ENCODE results near the gene NT5C3B. TPM values are rescaled to one million over a fixed set of nuclear protein-coding genes. Genes with fewer than 3 reads are reported as not detected.
A peak's percentile ranks its signal among the peaks of the same experiment; 100 is the strongest.
"Not testable (repeated sequence)": the region's sequence is repeated elsewhere in the genome, so short reads cannot be mapped to it uniquely, and the experiment has no call there.

The NT5C3B gene
- 100 to 1,000 TPM in 1 of 3 donors, 10 to 100 TPM in 2; 91.4 to 111 (median 91.7) TPM for polyA plus RNA-seq (ENCODE audit: insufficient read length in 3 of 3)
- long read RNA-seq, donor 1, transcript NT5C3B-216 (8 exons, 1,534 nt): major isoform, 24 of 56 reads
- long read RNA-seq, donor 1, partial matches to known transcripts: 26 of 56 reads
- long read RNA-seq, donor 1, other reads (novel, unspliced or antisense): 0 of 56 reads
- long read RNA-seq, donor 2, transcript NT5C3B-203 (9 exons, 975 nt): minor isoform, 6 of 68 reads
- long read RNA-seq, donor 2, transcript NT5C3B-216 (8 exons, 1,534 nt): major isoform, 26 of 68 reads
- long read RNA-seq, donor 2, partial matches to known transcripts: 34 of 68 reads
- long read RNA-seq, donor 2, other reads (novel, unspliced or antisense): 0 of 68 reads
- long read RNA-seq, donor 3, transcript NT5C3B-216 (8 exons, 1,534 nt): major isoform, 16 of 48 reads
- long read RNA-seq, donor 3, partial matches to known transcripts: 26 of 48 reads
- long read RNA-seq, donor 3, other reads (novel, unspliced or antisense): 0 of 48 reads
- long read RNA-seq, donor 4, transcript NT5C3B-216 (8 exons, 1,534 nt): major isoform, 29 of 70 reads
- long read RNA-seq, donor 4, transcript NT5C3B-203 (9 exons, 975 nt): minor isoform, 8 of 70 reads
- long read RNA-seq, donor 4, transcript NT5C3B-206 (9 exons, 1,573 nt): minor isoform, 6 of 70 reads
- long read RNA-seq, donor 4, partial matches to known transcripts: 23 of 70 reads
- long read RNA-seq, donor 4, other reads (novel, unspliced or antisense): 0 of 70 reads
- long read RNA-seq, donor 5, transcript NT5C3B-216 (8 exons, 1,534 nt): major isoform, 15 of 26 reads
- long read RNA-seq, donor 5, partial matches to known transcripts: 5 of 26 reads
- long read RNA-seq, donor 5, other reads (novel, unspliced or antisense): 0 of 26 reads
- long read RNA-seq, donor 6, transcript NT5C3B-216 (8 exons, 1,534 nt): major isoform, 23 of 59 reads
- long read RNA-seq, donor 6, partial matches to known transcripts: 26 of 59 reads
- long read RNA-seq, donor 6, other reads (novel, unspliced or antisense): 0 of 59 reads
- long read RNA-seq, donor 7, transcript NT5C3B-203 (9 exons, 975 nt): minor isoform, 9 of 65 reads
- long read RNA-seq, donor 7, transcript NT5C3B-216 (8 exons, 1,534 nt): major isoform, 23 of 65 reads
- long read RNA-seq, donor 7, partial matches to known transcripts: 27 of 65 reads
- long read RNA-seq, donor 7, other reads (novel, unspliced or antisense): 0 of 65 reads
- long read RNA-seq, donor 8, transcript NT5C3B-216 (8 exons, 1,534 nt): major isoform, 10 of 29 reads
- long read RNA-seq, donor 8, partial matches to known transcripts: 14 of 29 reads
- long read RNA-seq, donor 8, other reads (novel, unspliced or antisense): 0 of 29 reads
- long read RNA-seq, donor 9, transcript NT5C3B-203 (9 exons, 975 nt): minor isoform, 9 of 129 reads
- long read RNA-seq, donor 9, transcript NT5C3B-216 (8 exons, 1,534 nt): major isoform, 41 of 129 reads
- long read RNA-seq, donor 9, partial matches to known transcripts: 63 of 129 reads
- long read RNA-seq, donor 9, other reads (novel, unspliced or antisense): 8 of 129 reads
- long read RNA-seq, donor 10, transcript NT5C3B-216 (8 exons, 1,534 nt): major isoform, 21 of 66 reads
- long read RNA-seq, donor 10, partial matches to known transcripts: 29 of 66 reads
- long read RNA-seq, donor 10, other reads (novel, unspliced or antisense): 8 of 66 reads
- long read RNA-seq, donor 11, transcript NT5C3B-216 (8 exons, 1,534 nt): major isoform, 19 of 41 reads
- long read RNA-seq, donor 11, partial matches to known transcripts: 13 of 41 reads
- long read RNA-seq, donor 11, other reads (novel, unspliced or antisense): 0 of 41 reads
- long read RNA-seq, donor 12, transcript NT5C3B-203 (9 exons, 975 nt): minor isoform, 5 of 83 reads
- long read RNA-seq, donor 12, transcript NT5C3B-206 (9 exons, 1,573 nt): minor isoform, 6 of 83 reads
- long read RNA-seq, donor 12, transcript NT5C3B-201 (7 exons, 1,253 nt): minor isoform, 5 of 83 reads
- long read RNA-seq, donor 12, transcript NT5C3B-216 (8 exons, 1,534 nt): major isoform, 18 of 83 reads
- long read RNA-seq, donor 12, partial matches to known transcripts: 35 of 83 reads
- long read RNA-seq, donor 12, other reads (novel, unspliced or antisense): 8 of 83 reads
- long read RNA-seq, donor 13, transcript NT5C3B-216 (8 exons, 1,534 nt): major isoform, 5 of 22 reads
- long read RNA-seq, donor 13, partial matches to known transcripts: 8 of 22 reads
- long read RNA-seq, donor 13, other reads (novel, unspliced or antisense): 0 of 22 reads
- long read RNA-seq, donor 14: 0 reads
- long read RNA-seq, donor 15: 0 reads
- long read RNA-seq, donor 16, transcript NT5C3B-216 (8 exons, 1,534 nt): major isoform, 18 of 73 reads
- long read RNA-seq, donor 16, transcript NT5C3B-203 (9 exons, 975 nt): minor isoform, 5 of 73 reads
- long read RNA-seq, donor 16, partial matches to known transcripts: 43 of 73 reads
- long read RNA-seq, donor 16, other reads (novel, unspliced or antisense): 0 of 73 reads

DNA sequence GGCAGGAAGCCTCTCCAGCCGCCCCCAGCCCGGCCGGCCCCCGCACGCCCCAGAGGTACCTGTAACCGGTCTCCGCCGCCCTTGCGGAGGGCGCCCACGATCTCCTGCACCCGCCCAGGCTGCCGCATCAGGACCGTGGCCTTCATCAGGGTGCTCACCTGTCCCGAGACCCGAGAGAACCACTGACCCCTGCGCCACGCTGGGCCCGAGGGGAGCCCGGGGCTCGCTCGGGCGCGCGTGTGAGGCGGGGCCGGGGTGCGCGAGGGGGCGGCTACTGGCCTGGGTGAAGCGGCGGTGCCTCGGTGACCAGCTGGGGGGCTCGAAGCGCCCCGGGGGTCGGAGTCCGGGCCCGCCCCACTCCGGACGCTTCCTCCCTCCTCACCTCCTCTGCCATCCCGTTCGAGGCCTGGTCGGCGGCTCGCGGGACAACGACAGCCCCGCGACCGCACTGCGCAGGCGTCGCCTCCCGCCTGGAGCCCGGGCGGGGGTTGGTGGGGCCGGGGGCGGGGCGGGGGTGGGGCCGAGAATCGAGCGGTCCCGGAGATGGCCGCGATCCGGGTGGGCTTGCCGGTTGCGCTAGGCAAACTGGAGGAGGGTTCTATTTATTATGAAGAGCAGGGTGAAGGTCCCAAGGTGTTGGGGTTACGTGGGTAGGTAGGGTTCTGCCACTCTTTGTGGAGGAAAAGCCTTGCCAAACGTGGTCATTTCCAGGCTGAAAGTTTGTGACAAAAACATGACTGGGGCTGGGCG, at the start of gene NT5C3B:
Gene NT5C3B (minus strand): TSS at position 433 of the 750 bp plus-strand sequence. CDS start 39 bp downstream, at position 394.
- DNase-seq: peak; percentile 55

DNA sequence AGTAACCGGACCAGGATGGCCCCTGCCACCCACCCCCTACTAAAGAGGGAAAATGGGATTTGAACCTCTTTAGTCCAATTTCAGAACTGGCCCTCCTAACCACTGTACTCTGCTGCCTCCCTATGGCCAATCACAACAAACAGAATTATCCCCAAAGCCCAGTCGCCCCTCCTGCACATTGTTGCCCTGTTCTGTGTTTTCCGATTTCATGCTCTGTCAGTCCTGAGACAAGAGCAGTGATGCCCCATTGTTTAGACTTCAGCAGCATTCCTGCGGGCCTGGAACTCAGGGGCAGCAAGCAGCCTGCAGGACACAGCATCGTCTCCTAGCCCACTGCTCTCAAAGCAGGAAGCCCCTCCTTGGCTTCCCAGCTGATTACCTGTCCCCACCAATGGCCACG, 49.7 kb upstream of the NT5C3B start:
- DNase-seq: no peak

DNA sequence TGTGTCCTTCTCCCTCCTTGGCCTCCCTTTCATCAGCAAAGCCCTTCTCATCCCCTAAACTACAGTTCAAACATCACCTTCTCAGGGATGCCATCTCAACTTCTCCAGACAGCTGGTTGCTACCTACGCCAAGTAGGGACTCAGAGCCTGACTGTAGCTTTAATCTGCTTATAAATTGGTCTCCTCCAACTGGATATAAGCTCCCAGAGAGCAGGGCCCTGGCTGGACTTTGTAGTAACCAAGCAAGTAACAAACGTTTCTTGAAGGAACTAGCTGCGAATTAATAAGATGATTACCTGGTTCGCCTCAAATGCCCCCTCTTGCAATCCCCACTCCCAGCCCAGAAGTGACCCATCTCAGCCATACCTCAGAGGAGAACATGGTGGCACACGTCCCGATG, 46.7 kb upstream of the NT5C3B start:
- no peak for DNase-seq

DNA sequence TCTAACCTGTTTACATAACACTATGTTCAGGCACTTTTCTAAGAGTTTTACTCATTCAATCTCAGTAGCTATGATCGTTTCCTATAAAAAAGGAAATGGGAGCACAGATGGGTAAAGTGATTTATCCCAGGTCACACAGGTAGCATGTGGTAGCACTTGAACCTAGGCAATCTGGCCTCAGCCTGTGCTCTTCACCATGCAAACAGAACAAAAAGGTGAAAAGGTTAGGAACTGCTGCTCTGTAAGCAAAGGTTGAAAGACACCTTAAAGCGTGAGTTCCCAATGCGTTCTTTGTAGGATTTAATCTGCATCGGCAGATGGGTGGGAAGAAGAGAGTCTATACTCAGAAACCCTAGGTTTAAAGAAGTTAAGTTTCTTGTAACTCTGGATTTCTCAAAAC, 44.1 kb upstream of the NT5C3B start:
- DNase-seq: no peak

DNA sequence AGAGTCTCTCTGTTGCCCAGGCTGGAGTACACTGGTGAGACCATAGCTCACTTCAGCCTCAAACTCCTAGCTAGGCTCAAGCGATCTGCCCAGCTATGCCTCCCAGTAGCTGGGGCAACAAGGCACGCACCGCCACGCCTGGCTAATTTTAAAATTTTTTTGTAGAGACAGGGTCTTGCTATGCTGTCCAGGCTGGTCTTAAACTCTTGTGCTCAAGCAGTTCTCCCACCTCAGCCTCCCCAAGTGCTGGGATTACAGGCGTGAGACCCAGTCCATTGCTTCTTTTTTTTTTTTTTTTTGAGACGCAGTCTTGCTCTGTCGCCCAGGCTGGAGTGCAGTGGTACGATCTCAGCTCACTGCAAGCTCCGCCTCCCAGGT, 38.2 kb upstream of the NT5C3B start:
- not testable (repeated sequence) for DNase-seq

DNA sequence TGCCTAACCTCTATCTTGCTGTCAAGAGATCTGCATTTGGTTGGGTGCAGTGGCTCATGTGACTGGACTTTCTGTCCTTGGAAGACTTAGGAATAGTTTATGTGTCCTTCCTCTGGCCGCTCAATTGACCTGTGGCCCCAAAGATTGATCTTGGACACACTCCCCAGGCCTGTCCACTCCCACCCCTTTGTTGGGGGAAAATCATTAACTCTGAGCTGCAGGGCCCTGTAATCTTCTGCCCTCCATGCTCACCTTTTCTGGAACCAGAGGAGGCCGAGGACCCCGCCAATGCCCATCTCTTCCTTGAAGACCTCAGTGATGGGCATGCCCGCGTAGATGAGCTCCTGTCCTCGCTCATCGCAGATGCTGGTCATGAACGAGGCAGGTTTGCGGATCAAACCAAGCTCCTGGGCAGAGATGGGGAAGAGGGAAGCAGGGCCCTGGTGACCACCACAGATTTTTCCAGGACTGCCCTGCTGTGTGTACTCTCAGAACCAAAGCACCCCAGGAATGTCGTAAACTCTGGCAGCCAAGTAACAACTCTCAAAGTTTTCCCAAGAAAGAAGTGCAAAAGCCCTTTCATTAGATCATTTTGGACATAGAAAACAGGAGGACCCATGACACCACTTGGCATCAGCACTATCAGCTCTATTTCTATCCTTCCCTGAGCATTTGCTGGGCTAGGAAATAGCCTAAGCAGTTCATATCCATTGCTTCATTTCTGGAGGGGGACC, 37.7 kb upstream of the NT5C3B start:
- no peak for DNase-seq

DNA sequence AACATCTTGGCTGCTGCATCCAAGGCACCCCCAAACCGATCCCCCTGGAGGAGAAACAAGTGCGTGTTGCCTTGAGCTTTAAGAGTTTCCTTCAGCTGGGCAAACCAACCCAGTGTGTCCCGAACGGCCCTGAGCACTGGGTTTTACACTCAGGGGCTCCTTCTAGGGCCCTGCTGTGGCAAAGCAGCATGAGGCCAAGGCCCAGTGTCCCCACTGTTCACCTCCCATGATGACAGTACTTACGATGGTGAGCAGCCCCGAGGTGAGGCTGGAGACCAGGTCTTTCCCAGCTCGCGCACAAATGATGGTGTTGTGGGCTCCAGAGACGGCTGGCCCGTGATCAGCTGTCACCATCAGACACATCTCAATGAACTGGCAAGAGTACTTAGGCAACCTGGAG, 35.8 kb upstream of the NT5C3B start:
- no peak for DNase-seq

DNA sequence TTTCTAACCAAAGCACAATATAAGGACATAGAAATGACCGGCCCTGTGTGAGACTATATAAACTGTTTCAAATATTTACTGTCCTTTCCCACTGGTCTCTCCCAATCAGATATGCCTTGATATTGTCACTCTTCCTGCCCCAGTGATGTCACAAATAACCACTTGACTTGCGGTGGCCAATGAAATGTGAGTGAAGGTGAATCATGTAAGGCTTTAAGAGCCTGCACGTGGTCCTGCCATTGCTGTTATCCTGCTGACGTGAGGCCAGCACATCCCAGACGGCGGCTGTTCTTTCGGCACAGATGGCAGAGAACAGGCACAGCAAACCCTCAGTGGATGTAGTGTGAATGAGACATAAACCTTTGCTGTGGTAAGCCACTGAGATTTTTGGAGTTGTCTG, 34.6 kb upstream of the NT5C3B start:
- DNase-seq: no peak

DNA sequence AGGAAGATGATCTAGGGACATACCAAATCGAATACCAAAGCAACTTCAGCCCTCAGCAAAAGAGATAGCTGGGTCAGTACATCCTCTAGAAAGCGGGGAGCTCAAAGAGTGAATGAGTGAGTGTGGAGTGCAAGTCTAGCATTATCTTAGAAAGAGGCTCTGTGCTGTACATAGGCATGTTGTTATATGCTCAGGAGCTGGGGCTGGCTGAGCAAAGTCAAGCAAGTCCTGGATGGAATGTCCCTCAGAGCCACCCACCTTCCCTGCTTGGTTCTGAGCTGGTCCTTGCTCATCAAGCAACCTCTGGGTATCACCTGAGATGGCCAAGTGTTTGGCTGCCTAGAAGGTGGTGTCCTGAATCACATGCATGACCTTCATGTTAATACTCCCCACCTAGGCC, 34.1 kb upstream of the NT5C3B start:
- no peak for DNase-seq

DNA sequence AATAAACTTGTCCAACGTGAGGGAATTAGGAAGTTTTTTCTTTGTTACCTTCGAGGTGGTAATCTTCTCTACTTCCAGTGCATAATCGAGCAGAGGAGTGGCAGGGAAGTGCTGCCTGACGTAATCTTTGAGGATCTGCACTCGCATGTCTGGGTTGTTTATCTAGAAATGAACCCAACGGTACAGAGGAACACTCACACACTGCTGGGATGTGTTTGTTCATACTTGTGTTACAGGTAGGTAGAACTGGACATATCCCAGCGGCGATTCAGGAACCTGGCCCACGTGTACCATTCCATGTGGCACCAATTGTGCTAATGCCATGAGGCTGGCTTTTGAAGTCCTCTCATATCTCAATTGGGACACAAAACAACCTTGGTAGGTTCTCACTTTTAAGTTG, 33.4 kb upstream of the NT5C3B start:
- DNase-seq: no peak

DNA sequence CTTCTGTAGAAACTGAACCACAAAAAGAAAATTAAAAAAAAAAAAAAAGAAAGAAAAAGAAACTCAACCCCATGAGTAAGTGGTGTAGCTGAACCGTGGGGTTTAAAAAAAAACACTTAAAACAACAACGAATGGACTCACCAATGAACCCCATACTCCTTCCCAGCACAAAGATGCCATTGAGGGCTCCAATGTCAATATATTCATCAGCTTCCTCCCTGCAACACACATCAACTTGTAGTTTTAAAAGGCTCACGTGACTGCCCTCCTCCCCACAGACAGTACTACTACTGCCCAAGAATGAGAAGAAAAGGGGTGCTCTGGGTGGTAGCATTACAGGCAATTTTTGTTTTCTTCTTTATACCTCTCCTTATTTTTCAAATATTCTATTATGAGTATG, 32.5 kb upstream of the NT5C3B start:
- DNase-seq: no peak

DNA sequence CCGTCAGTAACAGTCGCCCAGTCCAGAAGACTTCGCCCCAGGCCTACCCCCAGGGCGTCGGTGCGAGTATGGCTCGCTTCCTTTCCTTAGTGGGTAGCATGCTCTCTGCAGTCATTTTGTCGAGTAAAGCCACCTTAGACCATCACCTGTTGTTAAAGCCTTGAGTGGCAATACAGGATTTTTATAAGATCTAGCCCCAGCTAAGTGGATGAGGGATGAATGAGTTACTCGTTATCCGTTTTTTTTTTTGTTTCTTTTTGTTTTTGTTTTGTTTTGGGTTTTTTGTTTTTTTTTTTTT, 29.5 kb upstream of the NT5C3B start:
- no peak for DNase-seq

DNA sequence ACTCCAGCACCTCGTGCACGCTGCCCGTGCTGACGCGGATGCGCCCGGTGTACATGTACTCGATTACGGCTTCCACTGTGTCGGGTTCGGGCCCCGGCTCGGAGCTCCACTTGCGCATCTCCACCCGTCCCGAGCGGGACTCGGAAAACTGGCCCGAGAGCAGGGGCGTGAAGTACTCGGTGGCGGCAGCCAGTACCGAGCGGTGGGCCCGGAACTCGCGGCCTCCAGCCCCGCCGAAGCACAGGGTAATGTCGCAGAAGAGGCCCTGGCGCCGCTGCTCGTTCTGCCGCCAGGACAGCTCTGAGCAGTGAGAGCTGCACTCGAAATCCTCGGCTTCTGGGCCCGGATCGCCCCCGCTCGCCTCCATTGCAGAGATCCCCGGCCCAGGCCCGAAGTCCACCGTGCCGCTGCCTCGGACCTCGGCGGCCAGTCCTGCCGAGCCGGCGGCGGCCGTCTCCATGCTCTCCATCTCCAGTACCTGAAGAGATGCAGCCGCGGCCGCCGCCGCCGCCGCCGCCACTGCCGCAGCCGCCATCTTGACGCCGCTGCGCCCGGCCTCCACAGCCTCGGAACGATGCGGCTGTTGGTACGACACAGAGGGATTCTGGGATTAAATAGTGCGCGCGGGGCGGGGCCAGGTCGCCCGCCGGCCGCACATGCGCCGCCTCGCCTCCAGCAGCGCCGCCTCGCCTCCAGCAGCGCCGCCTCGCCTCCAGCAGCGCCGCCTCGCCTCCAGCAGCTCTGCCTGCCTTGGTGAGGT, 29.0 kb upstream of the NT5C3B start, which contains the start of gene KLHL11:
Gene KLHL11 (minus strand): TSS at position 588 of the 760 bp plus-strand sequence. CDS start 53 bp downstream, at position 535.
- peak; percentile 93 for DNase-seq

DNA sequence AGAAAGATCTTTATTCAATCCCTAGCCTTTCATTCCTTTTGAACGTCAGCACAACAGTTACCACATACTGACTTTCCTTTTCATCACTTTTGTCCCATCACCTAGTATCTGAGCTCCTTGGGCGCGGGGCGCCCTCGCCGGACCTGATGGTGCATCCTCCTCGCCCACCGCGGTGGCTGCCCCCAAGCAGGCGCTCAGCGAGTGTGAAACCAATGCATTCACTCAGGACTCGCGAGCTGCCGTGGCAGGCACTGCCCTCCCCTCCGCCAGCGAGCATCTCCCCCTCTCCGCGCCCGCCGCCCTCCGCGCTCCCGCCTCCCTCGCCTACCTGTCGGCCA, 28.4 kb upstream of the NT5C3B start:
- peak; percentile 48 for DNase-seq

DNA sequence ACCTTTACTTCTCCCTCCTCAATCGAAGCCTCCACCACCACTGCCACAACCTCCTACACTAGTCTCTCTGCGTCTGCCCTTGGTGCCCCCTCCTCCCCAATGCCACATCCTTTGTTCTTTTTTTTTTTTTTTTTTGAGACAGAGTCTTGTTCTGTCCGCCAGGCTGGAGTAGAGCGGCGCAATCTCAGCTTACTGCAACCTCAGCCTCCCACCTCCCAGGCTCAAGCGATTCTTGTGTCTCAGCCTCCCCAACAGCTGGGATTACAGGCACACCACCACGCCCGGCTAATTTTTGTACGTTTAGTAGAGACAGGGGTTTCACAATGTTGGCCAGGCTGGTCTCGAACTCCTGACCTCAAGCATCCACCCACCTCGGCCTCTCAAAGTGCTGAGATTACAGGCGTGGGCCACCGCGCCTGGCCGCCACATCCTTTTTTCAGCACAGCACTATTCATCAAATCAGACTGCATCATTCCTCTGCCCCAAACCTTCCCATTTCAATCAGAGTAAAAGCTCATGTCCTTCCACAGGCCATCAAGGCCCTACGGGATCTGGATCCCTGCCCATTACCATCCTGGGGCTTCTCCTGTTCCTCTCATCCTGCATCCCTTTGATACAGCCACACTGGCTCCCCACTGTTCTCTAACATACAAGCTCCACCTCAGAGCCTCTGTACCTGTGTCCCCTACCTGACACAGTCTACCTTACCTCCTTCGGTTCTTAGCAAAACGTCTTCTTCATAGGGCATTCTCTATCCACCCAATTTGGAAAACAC, 27.2 kb upstream of the NT5C3B start:
- no peak for DNase-seq

DNA sequence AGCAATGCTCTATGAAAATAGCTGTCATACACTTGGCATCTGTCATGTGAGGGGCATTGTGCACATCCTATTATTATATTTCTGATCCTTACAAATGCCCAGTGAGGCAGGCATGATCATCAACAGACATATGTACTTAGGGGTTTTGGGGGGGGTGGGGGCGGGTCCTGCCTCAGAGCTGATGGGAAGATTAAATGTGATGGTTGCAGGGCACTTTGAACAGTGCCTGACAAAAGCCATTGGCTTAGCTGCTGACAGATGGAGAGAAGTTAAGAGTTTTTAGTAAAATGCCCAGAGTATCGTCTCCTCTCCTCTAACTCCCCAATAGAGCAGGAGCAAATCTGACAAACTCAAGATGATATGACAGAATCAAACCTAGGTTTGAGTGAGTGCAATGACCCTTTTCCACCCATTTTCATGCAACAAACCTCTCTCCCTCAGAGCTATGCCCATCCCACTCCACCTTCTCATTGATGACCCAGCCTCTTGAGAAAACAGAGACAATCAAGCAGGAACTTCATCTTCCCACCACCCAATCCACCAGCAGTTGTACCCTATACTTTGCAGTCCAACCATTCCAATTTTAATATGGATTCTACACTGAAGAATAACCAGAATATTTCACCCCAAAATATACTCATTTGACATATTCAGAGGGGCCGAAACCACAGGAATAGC, 24.4 kb upstream of the NT5C3B start:
- no peak for DNase-seq
